ENCODE data around the gene HLA-DOB.
"Not testable (repeated sequence)": the region's sequence is repeated elsewhere in the genome, so short reads cannot be mapped to it uniquely, and the experiment has no call there.

The HLA-DOB gene

GRCh38 chr6:32807020-32807580 is 9.7 kb downstream of the HLA-DOB start:
- DNase-seq (ENCODE audit: low read depth) = no peak

GRCh38 chr6:32805404-32805803 is 11.4 kb downstream of the HLA-DOB start:
- not testable (repeated sequence) for DNase-seq (ENCODE audit: low read depth)

- no peak for DNase-seq (ENCODE audit: low read depth)
Measured at GRCh38 chr6:32803416-32803815, 13.4 kb downstream of the HLA-DOB start.

GRCh38 chr6:32799740-32800139 is 17.1 kb downstream of the HLA-DOB start:
- DNase-seq (ENCODE audit: low read depth) = no peak

- DNase-seq (ENCODE audit: low read depth) = no peak
Measured at GRCh38 chr6:32799168-32799567, 17.6 kb downstream of the HLA-DOB start.

GRCh38 chr6:32796848-32797776 is 19.7 kb downstream of the HLA-DOB start:
- peak; percentile 59 for DNase-seq (ENCODE audit: low read depth)

GRCh38 chr6:32794510-32794909 is 22.3 kb downstream of the HLA-DOB start:
- no peak for DNase-seq (ENCODE audit: low read depth)

- DNase-seq (ENCODE audit: low read depth) = no peak
Measured at GRCh38 chr6:32792901-32793435, 23.8 kb downstream of the HLA-DOB start.

- no peak for DNase-seq (ENCODE audit: low read depth)
Measured at GRCh38 chr6:32790306-32790705, 26.5 kb downstream of the HLA-DOB start.

- no peak for DNase-seq (ENCODE audit: low read depth)
Measured at GRCh38 chr6:32785781-32786533, 30.8 kb downstream of the HLA-DOB start.

- DNase-seq (ENCODE audit: low read depth) = not testable (repeated sequence)
Measured at GRCh38 chr6:32782923-32783322, 33.9 kb downstream of the HLA-DOB start.

- no peak for DNase-seq (ENCODE audit: low read depth)
Measured at GRCh38 chr6:32779036-32779435, 37.8 kb downstream of the HLA-DOB start.

- DNase-seq (ENCODE audit: low read depth) = no peak
Measured at GRCh38 chr6:32775071-32775470, 41.7 kb downstream of the HLA-DOB start.

GRCh38 chr6:32774426-32774825 is 42.4 kb downstream of the HLA-DOB start:
- DNase-seq (ENCODE audit: low read depth) = no peak

GRCh38 chr6:32772656-32773055 is 44.1 kb downstream of the HLA-DOB start:
- no peak for DNase-seq (ENCODE audit: low read depth)

- no peak for DNase-seq (ENCODE audit: low read depth)
Measured at GRCh38 chr6:32764048-32764447, 52.8 kb downstream of the HLA-DOB start.

GRCh38 chr6:32763421-32763820 is 53.4 kb downstream of the HLA-DOB start, which contains the start of gene HLA-DQB2:
HLA-DQB2 (minus strand) TSS chr6:32763532; CDS start chr6:32763470, 62 bp downstream.
- no peak for DNase-seq (ENCODE audit: low read depth)
